K562 (cell line): ENCODE measurements around the gene PTPN1. TPM values are rescaled to one million over a fixed set of nuclear protein-coding genes. Genes with fewer than 3 reads are reported as not detected.

Experiments used
- ASH1L ChIP-seq: fragments of 450-650 bp; IDR thresholded peaks from 2 replicates; pipeline ENCODE4 v1.6.1; 2018; ENCODE audit warnings: borderline replicate concordance, mild to moderate bottlenecking, low read depth; ENCODE audit not compliant: partially characterized antibody
- ETV5 ChIP-seq: sonication (generic); formaldehyde crosslinking; IDR thresholded peaks from 2 replicates; pipeline ENCODE4 v1.4.0; 2020; ENCODE audit warnings: low read depth, mild to moderate bottlenecking, missing genetic modification reagents
- EWSR1 ChIP-seq: fragments of 450-650 bp; IDR thresholded peaks from 2 replicates; pipeline ENCODE4 v1.6.1; 2018; ENCODE audit warnings: borderline replicate concordance, mild to moderate bottlenecking, low read depth, moderate library complexity; ENCODE audit not compliant: partially characterized antibody
- ILF3 ChIP-seq: fragments of 450-650 bp; IDR thresholded peaks from 2 replicates; pipeline ENCODE4 v1.6.1; 2018; ENCODE audit warnings: antibody characterized with exemption, mild to moderate bottlenecking, moderate library complexity, borderline replicate concordance
- KDM5B ChIP-seq: fragments of 200-600 bp; sonication (generic); IDR thresholded peaks from 2 replicates; pipeline ENCODE4 v1.6.1; 2012; ENCODE audit warnings: low read depth, mild to moderate bottlenecking, moderate library complexity, low read length, control low read depth, inconsistent platforms; ENCODE audit not compliant: insufficient replicate concordance
- KLF6 ChIP-seq: fragments of 250-450 bp; sonication (Bioruptor Pico); IDR thresholded peaks from 2 replicates; pipeline ENCODE4 v1.4.0; 2020; ENCODE audit warnings: mild to moderate bottlenecking, moderate library complexity, borderline replicate concordance
- L3MBTL2 ChIP-seq: fragments of 450-650 bp; IDR thresholded peaks from 2 replicates; pipeline ENCODE4 v1.6.1; 2016; ENCODE audit warnings: mild to moderate bottlenecking, moderate library complexity
- RHOXF2B ChIP-seq: fragments of 250-450 bp; sonication (Bioruptor Pico); conservative IDR thresholded peaks from 2 replicates; pipeline ENCODE4 v1.5.1; 2021
- SIN3B ChIP-seq: fragments of 450-650 bp; IDR thresholded peaks from 2 replicates; pipeline ENCODE4 v1.6.1; 2017; ENCODE audit warnings: low read depth, mild to moderate bottlenecking, moderate library complexity
- TBL1XR1 ChIP-seq, 2 experiments: IDR thresholded peaks; 2 replicates each; pipeline ENCODE4 v1.6.1; 2012; ENCODE audit warnings: improper control_type of control experiment in 2 of 2, low read length in 2 of 2, mild to moderate bottlenecking in 1 of 2
- ZC3H4 ChIP-seq: sonication (generic); formaldehyde crosslinking; IDR thresholded peaks from 2 replicates; pipeline ENCODE4 v1.9.0; 2021; ENCODE audit warnings: missing genetic modification reagents, borderline replicate concordance
- ZMIZ1 ChIP-seq, 2 experiments: fragments of 150-350 bp in 1 of 2; IDR thresholded peaks; 2 replicates each; pipeline ENCODE4 v1.6.1; 2012 to 2016; ENCODE audit warnings: low read depth in 2 of 2, low read length in 2 of 2, mild to moderate bottlenecking in 1 of 2, moderate library complexity in 1 of 2
- ZNF696 ChIP-seq: fragments of 250-450 bp; sonication (Bioruptor Pico); conservative IDR thresholded peaks from 2 replicates; pipeline ENCODE4 v1.4.0; 2020; ENCODE audit warnings: mild to moderate bottlenecking, moderate library complexity
- polyA plus RNA-seq, 8 experiments: library from polyadenylated mRNA; depleted of rRNA in 4 of 8; stranded (reverse) in 5 of 8; unstranded in 3 of 8; fragments of >200 nt; fragmentation: Nextera tagmentation in 2 of 8; fragmentation: Illumina TruSeq in 1 of 8; extraction: Ambion mirVana in 2 of 8; extraction: Trizol in 1 of 8; gene quantifications; 2 replicates each; pipeline versions ENCODE4 v1.2.1 to v1.2.3, GENCODE V29; 2011 to 2014; ENCODE audit warnings: inconsistent platforms in 1 of 8, missing spikeins in 1 of 8
- total RNA-seq, 7 experiments: library from RNA; depleted of rRNA in 6 of 7; stranded (reverse); fragments of >200 nt in 6 of 7; fragmentation: Illumina TruSeq in 2 of 7; extraction: Trizol in 2 of 7; gene quantifications; 2 replicates each; pipeline versions ENCODE4 v1.2.1 to v1.2.3, GENCODE V29; 2011 to 2021; ENCODE audit warnings: low replicate concordance in 1 of 7

PTPN1 gene
- total and polyA plus RNA-seq, 9 of the 15 experiments (the other 6 are each of a cell fraction or from before 2014, with no cell fraction given) = 11.0 to 85.3 (median 54.0) TPM

GRCh38 chr20:50605136-50605535 is 95.0 kb downstream of the PTPN1 start (continued):
- TF ChIP-seq ZMIZ1 (IDR thresholded peaks at IDR 0.05; ENCODE audit: low read depth in 2 of 2, low read length in 2 of 2) (no peak), ETV5 (CRISPR knock-in tag) (no peak), ILF3 (no peak), ZNF696 (CRISPR knock-in tag) (no peak), TBL1XR1 (IDR thresholded peaks at IDR 0.05; ENCODE audit: low read length in 2 of 2) (no peak), SIN3B (no peak), EWSR1 (no peak), ZC3H4 (CRISPR knock-in tag) (no peak), KLF6 (CRISPR knock-in tag) (no peak), ASH1L (no peak), KDM5B (no peak), RHOXF2B (CRISPR knock-in tag) (no peak), L3MBTL2 (no peak)
